Globus pallidus (tissue), 1 donor: ENCODE data around the gene MAGOH.
A peak's percentile ranks its signal among the peaks of the same experiment; 100 is the strongest.
"Not testable (repeated sequence)": the region's sequence is repeated elsewhere in the genome, so short reads cannot be mapped to it uniquely, and the experiment has no call there.

Source experiments
- DNase-seq: peaks from one replicate; pipeline ENCODE4 v3.0.0-alpha.2; 2015; ENCODE audit warnings: low spot score

The MAGOH gene

GRCh38 chr1:53238197-53239155 is at the start of gene MAGOH:
TSS of gene MAGOH (minus strand) at chr1:53238518. CDS start at chr1:53238448, 70 bp downstream.
- DNase-seq = peak; percentile 92

- DNase-seq = no peak
Measured at GRCh38 chr1:53286955-53287354, 48.6 kb upstream of the MAGOH start.

- no peak for DNase-seq
Measured at GRCh38 chr1:53285969-53286760, 47.8 kb upstream of the MAGOH start.

GRCh38 chr1:53285546-53285945 is 47.2 kb upstream of the MAGOH start:
- DNase-seq = no peak

GRCh38 chr1:53284224-53285020 is 46.1 kb upstream of the MAGOH start:
- no peak for DNase-seq

GRCh38 chr1:53283156-53283555 is 44.8 kb upstream of the MAGOH start:
- DNase-seq = not testable (repeated sequence)

GRCh38 chr1:53281133-53281532 is 42.8 kb upstream of the MAGOH start:
- no peak for DNase-seq

GRCh38 chr1:53280496-53280895 is 42.2 kb upstream of the MAGOH start:
- DNase-seq = no peak

- no peak for DNase-seq
Measured at GRCh38 chr1:53279296-53280200, 41.2 kb upstream of the MAGOH start.

GRCh38 chr1:53278298-53278725 is 40.0 kb upstream of the MAGOH start:
- DNase-seq = peak; percentile 14

GRCh38 chr1:53277326-53277725 is 39.0 kb upstream of the MAGOH start:
- DNase-seq = no peak

- no peak for DNase-seq
Measured at GRCh38 chr1:53276902-53277281, 38.6 kb upstream of the MAGOH start.

GRCh38 chr1:53276153-53276901 is 38.0 kb upstream of the MAGOH start:
- DNase-seq = no peak

GRCh38 chr1:53275566-53275965 is 37.2 kb upstream of the MAGOH start:
- DNase-seq = no peak

- DNase-seq = no peak
Measured at GRCh38 chr1:53274541-53275185, 36.3 kb upstream of the MAGOH start.

GRCh38 chr1:53274026-53274425 is 35.7 kb upstream of the MAGOH start:
- no peak for DNase-seq

- no peak for DNase-seq
Measured at GRCh38 chr1:53273526-53273925, 35.2 kb upstream of the MAGOH start.

- DNase-seq = no peak
Measured at GRCh38 chr1:53272349-53272748, 34.0 kb upstream of the MAGOH start.

- no peak for DNase-seq
Measured at GRCh38 chr1:53271446-53272090, 33.2 kb upstream of the MAGOH start.
